Endothelial cell (in vitro differentiated cells): ENCODE measurements around the gene WEE1. TPM values are rescaled to one million over a fixed set of nuclear protein-coding genes. Genes with fewer than 3 reads are reported as not detected.

Experiments used
- DNase-seq: peaks from one replicate; pipeline ENCODE4 v3.0.0; 2021; ENCODE audit warnings: low spot score
- H3K27ac Mint-ChIP-seq: one replicate; pipeline ENCODE4 v1.8.0; 2021; ENCODE audit warnings: mixed read lengths, inconsistent platforms; ENCODE audit not compliant: unreplicated experiment
- H3K27me3 Mint-ChIP-seq: one replicate; pipeline ENCODE4 v1.8.0; 2021; ENCODE audit warnings: mild to moderate bottlenecking, moderate library complexity, mixed read lengths, inconsistent platforms; ENCODE audit not compliant: unreplicated experiment
- H3K36me3 Mint-ChIP-seq: one replicate; pipeline ENCODE4 v1.8.0; 2021; ENCODE audit warnings: mild to moderate bottlenecking, low read depth, mixed read lengths, inconsistent platforms; ENCODE audit not compliant: unreplicated experiment
- H3K4me1 Mint-ChIP-seq: one replicate; pipeline ENCODE4 v1.8.0; 2021; ENCODE audit warnings: mild to moderate bottlenecking, mixed read lengths, inconsistent platforms; ENCODE audit not compliant: unreplicated experiment
- H3K4me3 Mint-ChIP-seq: one replicate; pipeline ENCODE4 v1.8.0; 2021; ENCODE audit warnings: mild to moderate bottlenecking, mixed read lengths, inconsistent platforms; ENCODE audit not compliant: unreplicated experiment
- H3K9me3 Mint-ChIP-seq: one replicate; pipeline ENCODE4 v1.8.0; 2021; ENCODE audit warnings: mixed read lengths, inconsistent platforms; ENCODE audit not compliant: unreplicated experiment
- CTCF ChIP-seq: fragments of 200-600 bp; sonication (generic); IDR thresholded peaks from one replicate; pipeline ENCODE4 v1.5.0; 2021; ENCODE audit warnings: antibody characterized with exemption; ENCODE audit not compliant: unreplicated experiment
- total RNA-seq: library from RNA; stranded (reverse); fragmentation: NEBNext Ultra II Directional; extraction: Animal tissue kit (Norgen Biotek cat#: 25700); gene quantifications from one replicate; pipeline ENCODE4 v1.2.1, GENCODE V29; 2021; ENCODE audit not compliant: unreplicated experiment

The WEE1 gene
- total RNA-seq, 1 donor from 2014 or later = 24.0 TPM

- no peak for TF ChIP-seq CTCF
- DNase-seq = no peak
- peaks cover 21% of the 10 kb centered on the region for H3K4me1 Mint-ChIP-seq
- H3K27me3 Mint-ChIP-seq = peaks cover 3% of the 10 kb centered on the region
- H3K9me3 Mint-ChIP-seq = no peaks in the 10 kb centered on the region
- no peaks in the 10 kb centered on the region for H3K36me3 Mint-ChIP-seq
- H3K27ac Mint-ChIP-seq = no peak overlapping the region
- H3K4me3 Mint-ChIP-seq = no peak overlapping the region
Measured at GRCh38 chr11:9604134-9604533, 30.7 kb downstream of the WEE1 start.

- Mint-ChIP-seq H3K4me1 (peaks cover 17% of the 10 kb centered on the region), H3K4me3 (no peak overlapping the region), H3K27ac (no peak overlapping the region), H3K9me3 (no peaks in the 10 kb centered on the region), H3K27me3 (peaks cover 3% of the 10 kb centered on the region), H3K36me3 (no peaks in the 10 kb centered on the region)
- no peak for DNase-seq
- TF ChIP-seq CTCF = no peak
Measured at GRCh38 chr11:9605742-9606141, 32.3 kb downstream of the WEE1 start.

GRCh38 chr11:9606809-9607510, 33.5 kb downstream of the WEE1 start:
- H3K27me3 Mint-ChIP-seq = peaks cover 3% of the 10 kb centered on the region
- no peak overlapping the region for H3K4me3 Mint-ChIP-seq
- H3K36me3 Mint-ChIP-seq = no peaks in the 10 kb centered on the region
- H3K9me3 Mint-ChIP-seq = no peaks in the 10 kb centered on the region
- H3K4me1 Mint-ChIP-seq = peaks cover 6% of the 10 kb centered on the region
- no peak overlapping the region for H3K27ac Mint-ChIP-seq
- DNase-seq = no peak
- TF ChIP-seq CTCF = no peak

DNA sequence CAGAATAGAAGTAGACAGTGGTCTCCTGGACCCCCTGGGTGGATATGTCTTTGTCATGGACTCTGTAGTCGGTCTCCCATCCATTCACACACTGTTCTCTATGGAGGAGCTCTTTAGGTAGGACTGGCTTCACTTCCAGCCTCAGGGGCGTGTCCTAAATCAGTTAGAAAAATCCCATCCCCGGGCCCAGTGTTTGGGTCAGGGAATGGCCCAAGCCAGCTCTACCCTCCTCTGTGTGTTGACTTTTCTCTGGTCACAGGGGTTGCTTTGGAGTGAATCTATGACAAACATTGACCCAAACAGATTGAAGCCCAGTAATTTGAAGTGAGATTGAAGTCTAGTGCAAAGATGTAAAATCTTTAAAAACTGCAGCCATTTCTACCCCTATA, 34.0 kb downstream of the WEE1 start:
- Mint-ChIP-seq H3K4me3 (no peak overlapping the region), H3K27me3 (peaks cover 2% of the 10 kb centered on the region), H3K9me3 (no peaks in the 10 kb centered on the region), H3K36me3 (no peaks in the 10 kb centered on the region), H3K27ac (no peak overlapping the region), H3K4me1 (peaks cover 2% of the 10 kb centered on the region)
- no peak for TF ChIP-seq CTCF
- DNase-seq = no peak

- no peak overlapping the region for H3K27ac Mint-ChIP-seq
- peaks cover 6% of the 10 kb centered on the region for H3K4me1 Mint-ChIP-seq
- no peak for DNase-seq
- no peaks in the 10 kb centered on the region for H3K36me3 Mint-ChIP-seq
- H3K27me3 Mint-ChIP-seq = peaks cover 12% of the 10 kb centered on the region
- no peaks in the 10 kb centered on the region for H3K9me3 Mint-ChIP-seq
- no peak for TF ChIP-seq CTCF
- H3K4me3 Mint-ChIP-seq = no peak overlapping the region
Measured at GRCh38 chr11:9609002-9609759, 35.7 kb downstream of the WEE1 start.
